NT2/D1 (cell line): ENCODE data around the gene USP51.
"Not testable (repeated sequence)": the region's sequence is repeated elsewhere in the genome, so short reads cannot be mapped to it uniquely, and the experiment has no call there.

Experiments
- DNase-seq: peaks from one replicate; pipeline ENCODE4 v3.0.0-alpha.2; 2011; ENCODE audit warnings: low read depth, low spot score
- H3K27me3 ChIP-seq: 2 replicates; pipeline ENCODE4 v1.6.0; 2011; ENCODE audit warnings: mild to moderate bottlenecking; ENCODE audit not compliant: insufficient read length, insufficient read depth
- H3K36me3 ChIP-seq: 2 replicates; pipeline ENCODE4 v1.6.1; 2011; ENCODE audit warnings: mild to moderate bottlenecking, low read length, mixed read lengths; ENCODE audit not compliant: insufficient read depth, insufficient read length
- H3K4me1 ChIP-seq: 2 replicates; pipeline ENCODE4 v1.5.1; 2011; ENCODE audit not compliant: insufficient read depth, insufficient read length
- H3K4me3 ChIP-seq: 2 replicates; pipeline ENCODE4 v1.5.1; 2011; ENCODE audit warnings: low read depth; ENCODE audit not compliant: insufficient read length
- H3K9ac ChIP-seq: 2 replicates; pipeline ENCODE4 v1.6.0; 2011; ENCODE audit warnings: low read depth; ENCODE audit not compliant: insufficient read length
- H3K9me3 ChIP-seq: 2 replicates; pipeline ENCODE4 v1.5.1; 2011; ENCODE audit warnings: mild to moderate bottlenecking, low read length; ENCODE audit not compliant: insufficient read depth
- SUZ12 ChIP-seq: IDR thresholded peaks from 2 replicates; pipeline ENCODE4 v1.6.1; 2011; ENCODE audit not compliant: insufficient read length, insufficient read depth; ENCODE audit errors: extremely low read depth
- YY1 ChIP-seq: IDR thresholded peaks from 2 replicates; pipeline ENCODE4 v1.6.1; 2011; ENCODE audit not compliant: insufficient read length, insufficient read depth
- ZNF274 ChIP-seq: IDR thresholded peaks from 2 replicates; pipeline ENCODE4 v1.6.1; 2011; ENCODE audit warnings: mild to moderate bottlenecking, low read depth, low read length

The USP51 gene

DNA sequence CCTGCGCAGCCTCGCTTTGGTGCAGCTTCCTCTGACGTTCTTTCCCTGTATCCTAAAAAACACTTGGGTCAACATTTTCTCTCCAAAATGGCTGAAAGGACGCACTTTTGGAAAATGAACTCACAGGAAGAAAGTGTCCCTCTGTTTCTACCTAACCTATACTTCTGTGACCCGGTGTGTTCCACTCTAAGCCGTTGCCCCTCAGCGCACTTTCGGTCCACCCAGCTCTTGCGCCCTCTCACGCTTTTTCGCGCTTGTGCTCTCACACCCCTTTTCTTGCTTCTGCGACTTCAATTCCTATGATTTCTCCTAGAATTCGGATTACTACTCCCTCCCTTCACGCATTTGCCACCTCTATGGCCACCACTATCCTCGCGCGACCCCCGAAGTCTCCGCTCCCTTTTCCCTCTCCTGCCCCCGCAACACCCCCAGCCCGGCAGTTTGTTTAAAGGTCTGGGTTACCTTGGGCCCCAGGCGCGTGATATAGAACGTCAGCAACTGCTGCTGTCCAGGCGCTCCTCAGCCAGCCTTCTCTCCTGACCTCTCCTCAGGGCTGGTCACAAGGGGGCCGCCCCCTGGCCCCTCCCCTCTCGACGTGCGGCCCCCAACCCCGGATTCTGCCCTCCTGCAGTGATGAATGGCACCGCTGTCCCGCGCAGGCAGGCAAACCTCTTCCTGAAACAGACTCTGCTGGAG lies at the start of gene USP51:
Gene USP51 (minus strand): TSS at position 535 of the 696 bp plus-strand sequence. CDS start 909 bp downstream, outside the sequence.
- no peaks in the 10 kb centered on the region for H3K9me3 ChIP-seq
- TF ChIP-seq YY1 (no peak), SUZ12 (no peak), ZNF274 (no peak)
- H3K4me1 ChIP-seq: peaks cover 2% of the 10 kb centered on the region
- H3K27me3 ChIP-seq: no peaks in the 10 kb centered on the region
- peak; percentile 35 for DNase-seq
- H3K36me3 ChIP-seq: peaks cover 16% of the 10 kb centered on the region
- H3K4me3 ChIP-seq: peak within 1 kb of the TSS; percentile 78
- H3K9ac ChIP-seq: peak within 1 kb of the TSS; percentile 80

- no peaks in the 10 kb centered on the region for H3K9me3 ChIP-seq
- H3K27me3 ChIP-seq: no peaks in the 10 kb centered on the region
- TF ChIP-seq YY1: no peak
- TF ChIP-seq SUZ12: no peak
- no peak for TF ChIP-seq ZNF274
- H3K36me3 ChIP-seq: no peaks in the 10 kb centered on the region
- no peak for DNase-seq
- no peak overlapping the region for H3K4me3 ChIP-seq
- no peak overlapping the region for H3K9ac ChIP-seq
- H3K4me1 ChIP-seq: no peaks in the 10 kb centered on the region
These were observed 34.8 kb upstream of the USP51 start for GRCh38 chrX:55524487-55524886.

- Histone ChIP-seq H3K36me3 (no peaks in the 10 kb centered on the region), H3K9me3 (no peaks in the 10 kb centered on the region), H3K27me3 (no peaks in the 10 kb centered on the region), H3K9ac (no peak overlapping the region), H3K4me3 (no peak overlapping the region), H3K4me1 (no peaks in the 10 kb centered on the region)
- DNase-seq: no peak
- TF ChIP-seq YY1 (no peak), ZNF274 (no peak), SUZ12 (no peak)
These were observed 33.7 kb upstream of the USP51 start for GRCh38 chrX:55523356-55523755.

DNA sequence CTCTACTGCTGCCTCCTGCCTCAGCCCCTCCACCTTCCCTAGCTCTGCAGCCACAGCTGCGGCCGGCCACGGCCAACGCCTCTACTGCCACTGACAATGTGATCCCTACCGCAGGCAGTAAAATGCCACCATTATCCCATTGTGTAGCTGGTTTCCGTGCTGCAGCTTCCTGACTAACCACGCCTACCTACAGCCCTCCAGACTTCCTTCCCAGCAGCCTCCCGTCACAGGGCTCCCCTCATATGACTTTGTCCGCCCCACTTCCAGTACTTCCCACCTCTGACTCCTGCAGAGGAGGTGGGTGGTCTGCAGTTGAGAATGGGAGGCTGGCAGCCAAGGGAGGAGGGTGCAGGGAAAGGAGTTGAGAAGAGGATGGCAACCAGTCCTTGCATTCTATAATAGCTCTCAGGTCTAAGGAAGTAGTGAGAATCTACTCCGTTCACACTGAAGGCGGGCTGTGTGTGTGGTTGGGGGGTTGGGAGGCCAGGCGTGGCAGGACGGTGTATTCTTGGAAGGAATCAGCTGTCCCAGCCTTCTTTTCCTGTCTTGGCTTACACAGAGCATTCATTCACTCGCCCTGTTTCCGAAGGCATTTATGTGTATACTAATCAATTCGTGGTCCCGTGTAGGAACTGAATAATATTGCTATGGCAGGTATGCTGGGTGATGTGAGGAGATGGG lies 33.1 kb upstream of the USP51 start:
- Histone ChIP-seq H3K9ac (no peak overlapping the region), H3K9me3 (no peaks in the 10 kb centered on the region), H3K4me3 (no peak overlapping the region), H3K36me3 (no peaks in the 10 kb centered on the region), H3K4me1 (no peaks in the 10 kb centered on the region), H3K27me3 (no peaks in the 10 kb centered on the region)
- no peak for TF ChIP-seq YY1
- no peak for TF ChIP-seq ZNF274
- no peak for TF ChIP-seq SUZ12
- no peak for DNase-seq

- no peak for TF ChIP-seq YY1
- no peak for TF ChIP-seq SUZ12
- no peak for TF ChIP-seq ZNF274
- no peak overlapping the region for H3K9ac ChIP-seq
These were observed 32.0 kb upstream of the USP51 start for GRCh38 chrX:55521687-55522086.

DNA sequence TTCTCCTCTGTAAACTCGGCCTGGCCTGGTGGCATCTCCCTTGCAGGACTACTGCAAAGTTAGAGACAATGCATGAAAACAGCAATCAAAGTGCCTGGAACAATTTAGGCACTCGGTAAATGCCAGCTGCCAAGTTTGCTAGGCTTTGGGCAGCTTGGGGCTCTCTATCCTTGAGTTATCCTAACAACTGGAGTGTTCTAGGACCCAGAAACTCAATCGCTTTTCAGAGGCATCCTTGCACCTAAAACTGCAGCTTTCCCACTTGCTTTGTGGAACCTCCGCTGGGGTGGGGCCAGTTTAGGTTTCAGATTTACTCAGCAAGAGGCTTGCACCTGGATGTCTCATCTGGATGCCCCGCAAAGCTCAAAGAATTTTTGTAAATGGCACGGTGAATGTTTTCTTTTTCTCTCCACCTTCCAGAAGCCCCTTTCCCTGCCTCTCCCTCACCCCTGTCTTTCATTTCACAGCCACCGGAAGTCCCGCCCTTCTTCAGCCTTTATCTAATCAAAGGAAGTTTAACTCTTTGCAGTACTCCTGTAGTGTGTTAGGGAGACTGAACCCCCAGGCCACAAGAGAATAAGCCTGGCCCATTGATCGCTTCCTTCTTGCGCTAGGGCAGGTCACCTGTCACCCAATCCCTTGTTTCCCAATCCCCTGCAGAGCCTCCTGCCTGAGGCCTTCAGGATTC lies 27.3 kb upstream of the USP51 start:
- not testable (repeated sequence) for H3K9ac ChIP-seq, H3K9me3 ChIP-seq, H3K27me3 ChIP-seq, DNase-seq, H3K36me3 ChIP-seq, H3K4me1 ChIP-seq, H3K4me3 ChIP-seq

More at GRCh38 chrX:55521687-55522086, 32.0 kb upstream of the USP51 start:
- Histone ChIP-seq H3K4me3 (no peak overlapping the region), H3K36me3 (no peaks in the 10 kb centered on the region), H3K9me3 (no peaks in the 10 kb centered on the region), H3K27me3 (no peaks in the 10 kb centered on the region), H3K4me1 (no peaks in the 10 kb centered on the region)
- DNase-seq: no peak

GRCh38 chrX:55513045-55513737 lies 23.5 kb upstream of the USP51 start:
- not testable (repeated sequence) for H3K4me3 ChIP-seq, H3K9me3 ChIP-seq, H3K36me3 ChIP-seq, H3K27me3 ChIP-seq, DNase-seq, H3K4me1 ChIP-seq, H3K9ac ChIP-seq

- not testable (repeated sequence) for H3K9me3 ChIP-seq, DNase-seq
These were observed 18.9 kb upstream of the USP51 start for GRCh38 chrX:55508410-55509152.

GRCh38 chrX:55507699-55508098 lies 18.1 kb upstream of the USP51 start:
- not testable (repeated sequence) for H3K9ac ChIP-seq, H3K9me3 ChIP-seq, H3K4me1 ChIP-seq, H3K27me3 ChIP-seq, DNase-seq, H3K4me3 ChIP-seq, H3K36me3 ChIP-seq

More at GRCh38 chrX:55508410-55509152, 18.9 kb upstream of the USP51 start:
- H3K4me3 ChIP-seq, H3K9ac ChIP-seq, H3K4me1 ChIP-seq, H3K27me3 ChIP-seq, H3K36me3 ChIP-seq: not testable (repeated sequence)

GRCh38 chrX:55507010-55507409 lies 17.4 kb upstream of the USP51 start:
- not testable (repeated sequence) for H3K4me1 ChIP-seq, H3K27me3 ChIP-seq, DNase-seq, H3K36me3 ChIP-seq, H3K4me3 ChIP-seq, H3K9ac ChIP-seq, H3K9me3 ChIP-seq
